Measurements from ENCODE around the gene ZIC1. TPM values are rescaled to one million over a fixed set of nuclear protein-coding genes. Genes with fewer than 3 reads are reported as not detected.

Gene ZIC1
- total and polyA plus RNA-seq, 9 of the 15 experiments (the other 6 are each of a cell fraction or from before 2014, with no cell fraction given), result 0.21 to 0.42 TPM; not detected in 7

GRCh38 chr3:147407498-147408187, 1.5 kb upstream of the ZIC1 start:
- Histone ChIP-seq H3K36me3 (ENCODE audit: control insufficient read depth, insufficient read depth, low read length) (no peaks in the 10 kb centered on the region), H3K4me1 (replicated peaks in 1 of 2; ENCODE audit: control insufficient read depth in 2 of 2, insufficient read depth in 2 of 2, low read length in 2 of 2) (no peaks in the 10 kb centered on the region; a peak in 1 of 5 replicates), H2AFZ (ENCODE audit: low read depth, low read length) (no peak overlapping the region), H3K9me3 (replicated peaks; ENCODE audit: control insufficient read depth, insufficient read depth, low read depth, low read length) (no peaks in the 10 kb centered on the region), H3K4me2 (ENCODE audit: insufficient read depth, low read length) (no peak overlapping the region), H3K27ac (ENCODE audit: extremely low read depth, low read depth, low read length) (no peak overlapping the region), H3K9me1 (ENCODE audit: control insufficient read depth, insufficient read depth, low read length) (no peaks in the 10 kb centered on the region), H4K20me1 (replicated peaks; ENCODE audit: control insufficient read depth, insufficient read depth, low read length) (no peaks in the 10 kb centered on the region), H3K4me3 (no peak overlapping the region), H3K27me3 (ENCODE audit: control insufficient read depth in 2 of 2, insufficient read depth in 2 of 2, low read length in 2 of 2) (peaks cover 3 to 43% of the 10 kb centered on the region in 2 experiments; a peak in 3 of 5 replicates), H3K9ac (ENCODE audit: insufficient read depth in 1 of 2, low read depth in 2 of 2, low read length in 2 of 2) (no peak overlapping the region), H3K79me2 (ENCODE audit: control insufficient read depth, insufficient read depth, low read length) (no peaks in the 10 kb centered on the region)
- in situ Hi-C loops (cut with MboI) (no loop called here), intact Hi-C loops (cut with micrococcal nuclease) (no loop called here)
- ATAC-seq (no peak), DNase-seq (ENCODE audit: extremely low read depth in 1 of 4, low spot score in 3 of 4) (no peak), FAIRE-seq (no peak)
- WGBS (ENCODE audit: insufficient coverage, low coverage, missing lambda C conversion rate), result 9% methylated on average over 27 of the region's 27 CpGs
- ChIA-PET POLR2A (no interaction called here), CTCF (ENCODE audit: low intra/inter-chr PET ratio) (no interaction called here)
- BruUV-seq (replicated peaks), result no TSS peak
- TF ChIP-seq SMC3 (conservative IDR thresholded peaks at IDR 0.05; ENCODE audit: insufficient read depth, low read depth, low read length) (no peak), SLC30A9 (CRISPR knock-in tag; IDR thresholded peaks at IDR 0.05) (no peak), FIP1L1 (IDR thresholded peaks at IDR 0.05; ENCODE audit: low read depth, low read length, poor library complexity, severe bottlenecking) (no peak), FOSL1 (tag; conservative IDR thresholded peaks at IDR 0.05) (no peak), SAFB (IDR thresholded peaks at IDR 0.05; ENCODE audit: borderline replicate concordance, low read depth, low read length) (no peak), ZSCAN29 (IDR thresholded peaks at IDR 0.05) (no peak), RBM34 (IDR thresholded peaks at IDR 0.05; ENCODE audit: borderline replicate concordance, insufficient read depth, low read length) (no peak), ZBTB49 (CRISPR knock-in tag; IDR thresholded peaks at IDR 0.05; ENCODE audit: borderline replicate concordance) (no peak), SAFB2 (IDR thresholded peaks at IDR 0.05; ENCODE audit: borderline replicate concordance, low read depth, low read length, severe bottlenecking) (no peak), POLR3A (IDR thresholded peaks at IDR 0.05; ENCODE audit: borderline replicate concordance, extremely low read depth, insufficient read depth, insufficient read length) (no peak), ESRRB (CRISPR knock-in tag; IDR thresholded peaks at IDR 0.05; ENCODE audit: borderline replicate concordance) (no peak)
- TF ChIP-seq, protein P1, sequence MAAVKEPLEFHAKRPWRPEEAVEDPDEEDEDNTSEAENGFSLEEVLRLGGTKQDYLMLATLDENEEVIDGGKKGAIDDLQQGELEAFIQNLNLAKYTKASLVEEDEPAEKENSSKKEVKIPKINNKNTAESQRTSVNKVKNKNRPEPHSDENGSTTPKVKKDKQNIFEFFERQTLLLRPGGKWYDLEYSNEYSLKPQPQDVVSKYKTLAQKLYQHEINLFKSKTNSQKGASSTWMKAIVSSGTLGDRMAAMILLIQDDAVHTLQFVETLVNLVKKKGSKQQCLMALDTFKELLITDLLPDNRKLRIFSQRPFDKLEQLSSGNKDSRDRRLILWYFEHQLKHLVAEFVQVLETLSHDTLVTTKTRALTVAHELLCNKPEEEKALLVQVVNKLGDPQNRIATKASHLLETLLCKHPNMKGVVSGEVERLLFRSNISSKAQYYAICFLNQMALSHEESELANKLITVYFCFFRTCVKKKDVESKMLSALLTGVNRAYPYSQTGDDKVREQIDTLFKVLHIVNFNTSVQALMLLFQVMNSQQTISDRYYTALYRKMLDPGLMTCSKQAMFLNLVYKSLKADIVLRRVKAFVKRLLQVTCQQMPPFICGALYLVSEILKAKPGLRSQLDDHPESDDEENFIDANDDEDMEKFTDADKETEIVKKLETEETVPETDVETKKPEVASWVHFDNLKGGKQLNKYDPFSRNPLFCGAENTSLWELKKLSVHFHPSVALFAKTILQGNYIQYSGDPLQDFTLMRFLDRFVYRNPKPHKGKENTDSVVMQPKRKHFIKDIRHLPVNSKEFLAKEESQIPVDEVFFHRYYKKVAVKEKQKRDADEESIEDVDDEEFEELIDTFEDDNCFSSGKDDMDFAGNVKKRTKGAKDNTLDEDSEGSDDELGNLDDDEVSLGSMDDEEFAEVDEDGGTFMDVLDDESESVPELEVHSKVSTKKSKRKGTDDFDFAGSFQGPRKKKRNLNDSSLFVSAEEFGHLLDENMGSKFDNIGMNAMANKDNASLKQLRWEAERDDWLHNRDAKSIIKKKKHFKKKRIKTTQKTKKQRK (IDR thresholded peaks at IDR 0.05; ENCODE audit: borderline replicate concordance, low read depth, low read length), result no peak
